HepG2 (cell line): ENCODE measurements around the gene PTCH1. TPM values are rescaled to one million over a fixed set of nuclear protein-coding genes. Genes with fewer than 3 reads are reported as not detected.

Experiments
- ATAC-seq: fragments of 200-7000 bp; cut with Tn5 transposase; 3 replicates; pipeline ENCODE4 v1.9.1; 2020; ENCODE audit warnings: mild to moderate bottlenecking, moderate library complexity
- BruUV-seq: library from RNA; stranded (reverse); fragments of 400-500 nt; replicated peaks from 2 replicates; lab custom pipeline; 2021; lab: Mats Ljungman, UMichigan
- CTCF ChIA-PET: fragments of 300-600 bp; formaldehyde crosslinking; extraction: SDS; loops from one replicate; lab custom pipeline; 2021; ENCODE audit warnings: low total read pairs, inconsistent platforms, low intra/inter-chr PET ratio; lab: Yijun Ruan, JAX
- POLR2A ChIA-PET: fragments of 350-600 bp; sonication (Branson Sonifier 250); formaldehyde crosslinking; loops from one replicate; lab custom pipeline; 2020; ENCODE audit warnings: antibody characterized with exemption, inconsistent platforms; lab: Yijun Ruan, JAX
- DNase-seq: peaks from one replicate; pipeline ENCODE4 v3.0.0-alpha.2; 2015; ENCODE audit warnings: low spot score
- FAIRE-seq: peaks from 3 replicates; lab custom pipeline; 2011; peaks lifted over from hg19 to GRCh38; lab: Jason Lieb, UNC
- H2AFZ ChIP-seq: one replicate; pipeline ENCODE4 v1.6.1; 2011; ENCODE audit warnings: low read length, inconsistent platforms
- H3K27ac ChIP-seq: fragments of 300-600 bp; 3 replicates; pipeline ENCODE4 v1.8.0; 2011; ENCODE audit warnings: mixed run types, mild to moderate bottlenecking, mixed read lengths, low read length, inconsistent platforms; ENCODE audit not compliant: insufficient read depth; ENCODE audit errors: extremely low read length
- H3K27me3 ChIP-seq, 2 experiments: fragments of 200-600 bp in 1 of 2; 2 replicates in 1 of 2; 3 replicates in 1 of 2; pipeline versions ENCODE4 v1.6.0 to v1.8.0; 2011; ENCODE audit warnings: low read length in 2 of 2, mild to moderate bottlenecking in 2 of 2, moderate library complexity in 2 of 2, inconsistent platforms in 1 of 2; ENCODE audit not compliant: insufficient read depth in 2 of 2, control insufficient read depth in 1 of 2
- H3K36me3 ChIP-seq, 2 experiments: fragments of 200-600 bp in 1 of 2; replicated peaks in 1 of 2; 2 replicates in 1 of 2; 3 replicates in 1 of 2; pipeline versions ENCODE4 v1.5.1 to v1.8.0; 2011; ENCODE audit warnings: low read length in 2 of 2, inconsistent platforms in 1 of 2; ENCODE audit not compliant: insufficient read depth in 2 of 2, control insufficient read depth in 1 of 2
- H3K4me1 ChIP-seq: 2 replicates; pipeline ENCODE4 v1.5.1; 2012; ENCODE audit warnings: low read length, inconsistent platforms; ENCODE audit not compliant: insufficient read depth
- H3K4me2 ChIP-seq: 2 replicates; pipeline ENCODE4 v1.6.0; 2011; ENCODE audit warnings: low read depth, low read length, inconsistent platforms
- H3K4me3 ChIP-seq, 3 experiments: fragments of 200-600 bp in 1 of 3; sonication (generic), shearing (Covaris generic) in 1 of 3; replicated peaks in 1 of 3; 2 replicates each; pipeline ENCODE4 v1.5.1; 2011 to 2016; ENCODE audit warnings: low read length in 3 of 3, inconsistent platforms in 2 of 3, low read depth in 2 of 3, mild to moderate bottlenecking in 2 of 3, control low read depth in 1 of 3, mixed read lengths in 1 of 3; ENCODE audit not compliant: insufficient read depth in 1 of 3
- H3K79me2 ChIP-seq: one replicate; pipeline ENCODE4 v1.6.1; 2011; ENCODE audit warnings: low read length, inconsistent platforms; ENCODE audit not compliant: insufficient read depth
- H3K9ac ChIP-seq: 2 replicates; pipeline ENCODE4 v1.6.0; 2011; ENCODE audit warnings: mild to moderate bottlenecking, low read depth, low read length, inconsistent platforms; ENCODE audit not compliant: insufficient read depth
- H3K9me3 ChIP-seq: 2 replicates; pipeline ENCODE4 v1.5.1; 2012; ENCODE audit warnings: mild to moderate bottlenecking, low read length
- H4K20me1 ChIP-seq: 2 replicates; pipeline ENCODE4 v1.6.0; 2011; ENCODE audit warnings: inconsistent platforms, mild to moderate bottlenecking, low read length, moderate library complexity; ENCODE audit not compliant: insufficient read depth
- ARID2 ChIP-seq: sonication (generic); formaldehyde crosslinking; IDR thresholded peaks from 2 replicates; pipeline ENCODE4 v1.8.1; 2022; ENCODE audit warnings: mild to moderate bottlenecking, missing genetic modification reagents, borderline replicate concordance
- ARNTL ChIP-seq: sonication (generic); formaldehyde crosslinking; IDR thresholded peaks from 2 replicates; pipeline ENCODE4 v1.4.0; 2020; ENCODE audit warnings: mild to moderate bottlenecking, missing genetic modification reagents
- DNMT1 ChIP-seq: sonication (generic); formaldehyde crosslinking; IDR thresholded peaks from 2 replicates; pipeline ENCODE4 v1.5.1; 2020; ENCODE audit warnings: mild to moderate bottlenecking, missing genetic modification reagents
- HOXA3 ChIP-seq: sonication (generic); formaldehyde crosslinking; IDR thresholded peaks from 2 replicates; pipeline ENCODE4 v1.5.0; 2020; ENCODE audit warnings: missing genetic modification reagents
- MYC ChIP-seq: sonication (generic); formaldehyde crosslinking; IDR thresholded peaks from 2 replicates; pipeline ENCODE4 v1.9.0; 2021; ENCODE audit warnings: missing genetic modification reagents, borderline replicate concordance
- PCBP1 ChIP-seq: fragments of 200-400 bp; formaldehyde crosslinking; IDR thresholded peaks from 2 replicates; pipeline ENCODE4 v1.6.1; 2017; ENCODE audit warnings: mild to moderate bottlenecking, low read depth, low read length, borderline replicate concordance
- XRCC5 ChIP-seq: fragments of 200-400 bp; formaldehyde crosslinking; optimal IDR thresholded peaks from 2 replicates; pipeline ENCODE3; 2017; ENCODE audit warnings: mild to moderate bottlenecking, low read length
- ZBTB7B ChIP-seq: sonication (generic); formaldehyde crosslinking; IDR thresholded peaks from 2 replicates; pipeline ENCODE4 v1.4.0; 2020; ENCODE audit warnings: missing genetic modification reagents
- ZFP90 ChIP-seq: sonication (generic); formaldehyde crosslinking; IDR thresholded peaks from 2 replicates; pipeline ENCODE4 v1.8.0; 2022; ENCODE audit warnings: missing genetic modification reagents, mild to moderate bottlenecking, inconsistent platforms, borderline replicate concordance
- ZMYM3 ChIP-seq: sonication (generic); formaldehyde crosslinking; IDR thresholded peaks from 2 replicates; pipeline ENCODE4 v1.5.1; 2020; ENCODE audit warnings: mild to moderate bottlenecking, missing genetic modification reagents
- ZNF441 ChIP-seq: sonication (generic); formaldehyde crosslinking; IDR thresholded peaks from 2 replicates; pipeline ENCODE4 v1.7.0; 2021; ENCODE audit warnings: missing genetic modification reagents, borderline replicate concordance
- ZNF468 ChIP-seq: sonication (generic); formaldehyde crosslinking; IDR thresholded peaks from 2 replicates; pipeline ENCODE4 v1.8.0; 2022; ENCODE audit warnings: mild to moderate bottlenecking, moderate library complexity, missing genetic modification reagents
- ZNF543 ChIP-seq: sonication (generic); formaldehyde crosslinking; IDR thresholded peaks from 2 replicates; pipeline ENCODE4 v1.4.0; 2020; ENCODE audit warnings: mild to moderate bottlenecking, missing genetic modification reagents
- ZNF607 ChIP-seq: sonication (generic); formaldehyde crosslinking; IDR thresholded peaks from 2 replicates; pipeline ENCODE4 v1.5.1; 2020; ENCODE audit warnings: missing genetic modification reagents, mild to moderate bottlenecking, borderline replicate concordance
- ZNF615 ChIP-seq: sonication (generic); formaldehyde crosslinking; IDR thresholded peaks from 2 replicates; pipeline ENCODE4 v1.5.0; 2020; ENCODE audit warnings: mild to moderate bottlenecking, missing genetic modification reagents, borderline replicate concordance
- WGBS: methylation state at CpG from one replicate; pipeline ENCODE4 v1.1.6; 2017; ENCODE audit warnings: low lambda C conversion rate; 5-methylcytosine and 5-hydroxymethylcytosine counted together
- in situ Hi-C: cut with HindIII; loops from 2 replicates; pipeline ENCODE4 v1.10.0; 2017; ENCODE audit warnings: low pct_unique_long_range_greater_than_20kb; ENCODE audit not compliant: extremely low pct_ligation_motif_present
- intact Hi-C: fragments of 100-400 bp; cut with micrococcal nuclease; formaldehyde crosslinking; loops from one replicate; pipeline ENCODE4 v1.10.0; 2022; ENCODE audit not compliant: unreplicated experiment
- polyA plus RNA-seq, 8 experiments: library from polyadenylated mRNA; depleted of rRNA in 3 of 8; stranded (reverse) in 7 of 8; unstranded in 1 of 8; fragments of >200 nt; fragmentation: Illumina TruSeq in 4 of 8; extraction: Trizol in 4 of 8; gene quantifications; 2 replicates each; pipeline versions ENCODE4 v1.2.1 to v1.2.3, GENCODE V29; 2011 to 2016; ENCODE audit warnings: low read depth in 4 of 8, missing spikeins in 1 of 8, mixed read lengths in 1 of 8; ENCODE audit not compliant: insufficient read depth in 1 of 8
- total RNA-seq, 5 experiments: library from RNA; depleted of rRNA; stranded (reverse); fragments of >200 nt; fragmentation: Illumina TruSeq; extraction: Trizol; gene quantifications; 2 replicates each; pipeline ENCODE4 v1.2.3, GENCODE V29; 2016; ENCODE audit warnings: low read depth in 1 of 5
- TF ChIP-seq, protein P1 (sequence below): conservative IDR thresholded peaks from 2 replicates; pipeline ENCODE4 v1.6.1; 2018; ENCODE audit warnings: missing genetic modification reagents

The PTCH1 gene
- total and polyA plus RNA-seq, 2 of the 13 experiments (the other 11 are each of a cell fraction or from before 2014, with no cell fraction given): 2.8 to 3.9 TPM

DNA sequence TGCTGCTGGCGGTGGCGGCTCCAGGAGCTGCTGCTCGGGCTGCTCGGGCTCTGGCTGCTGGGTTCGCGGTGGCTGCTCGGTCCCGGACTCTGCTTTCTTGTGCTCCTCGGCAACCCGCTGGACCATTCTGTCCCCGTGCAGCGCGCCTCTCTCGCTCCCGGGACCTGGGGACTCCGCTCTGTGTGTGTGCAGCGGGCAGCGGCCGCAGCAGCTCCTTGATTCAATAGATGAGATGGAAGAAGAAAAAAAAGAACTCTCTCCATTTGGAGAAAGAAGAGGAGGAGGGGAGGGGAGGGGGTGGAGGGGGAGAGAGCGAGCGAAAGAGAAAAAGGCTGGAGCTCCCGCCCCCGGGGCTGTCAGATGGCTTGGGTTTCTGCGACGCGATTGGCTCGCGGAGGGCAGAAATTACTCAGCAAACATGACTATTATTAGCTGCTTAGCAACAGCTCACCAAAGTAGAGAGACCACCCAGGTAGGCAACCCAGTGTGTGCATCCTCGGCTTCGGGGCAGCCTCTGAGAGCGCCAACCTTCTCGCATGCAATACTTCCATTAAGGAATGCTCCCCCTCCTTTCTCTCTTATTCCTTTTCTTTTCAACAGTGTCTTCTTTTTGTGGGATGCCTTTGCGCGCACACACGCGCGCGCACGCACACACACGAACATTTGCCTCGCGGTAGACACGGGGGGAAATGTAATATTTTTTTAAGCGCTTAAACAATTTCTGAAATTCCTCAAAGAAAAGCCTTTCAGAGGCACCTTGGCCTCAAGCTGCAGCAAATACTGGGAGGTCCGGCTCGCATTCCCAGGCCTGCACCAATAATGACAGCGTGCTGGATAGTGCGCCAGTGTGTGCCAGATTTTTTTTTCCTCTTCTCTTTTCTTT lies 7.6 kb downstream of the PTCH1 start:
- Histone ChIP-seq H3K9me3 (no peaks in the 10 kb centered on the region), H3K36me3 (no peaks in the 10 kb centered on the region), H3K9ac (peak overlapping the region; percentile 71), H3K27me3 (no peaks in the 10 kb centered on the region; a peak in 1 of 5 replicates), H3K27ac (peak overlapping the region; percentile 59), H4K20me1 (peaks cover 7% of the 10 kb centered on the region; the same call in 1 of the 2 replicates), H2AFZ (no peak overlapping the region), H3K79me2 (peaks cover 18% of the 10 kb centered on the region), H3K4me2 (peak overlapping the region; percentile 95), H3K4me3 (peak overlapping the region; percentile 80 to 93 (median 82)), H3K4me1 (peaks cover 39% of the 10 kb centered on the region)
- WGBS: 1% methylated on average over 40 of the region's 48 CpGs
- intact Hi-C loops: loop anchor here (2.0 kb wide), 1 partner anchor 368 kb away; no protein-coding TSS in a partner anchor
- BruUV-seq: no TSS peak
- ATAC-seq: peak; percentile 27
- ChIA-PET CTCF (no interaction called here), POLR2A (interaction anchor here (0.9 to 1.0 kb wide), 2 partner anchors 193 to 366 kb away, joined by 3 to 4 read pairs; partner anchors contain the start of gene ERCC6L2)
- in situ Hi-C loops: no loop called here
- peak; percentile 73 for DNase-seq
- FAIRE-seq: no peak
- TF ChIP-seq ZNF441 (CRISPR knock-in tag): no peak
- TF ChIP-seq DNMT1 (CRISPR knock-in tag): no peak
- 0 out of 2 replicates have a peak, but pooled peaks have one; percentile 65 for TF ChIP-seq PCBP1
- no peak for TF ChIP-seq ZMYM3 (CRISPR knock-in tag)
- TF ChIP-seq ZBTB7B (CRISPR knock-in tag): peak; percentile 54; the same call in 1 of the 2 replicates
- TF ChIP-seq, protein P1, sequence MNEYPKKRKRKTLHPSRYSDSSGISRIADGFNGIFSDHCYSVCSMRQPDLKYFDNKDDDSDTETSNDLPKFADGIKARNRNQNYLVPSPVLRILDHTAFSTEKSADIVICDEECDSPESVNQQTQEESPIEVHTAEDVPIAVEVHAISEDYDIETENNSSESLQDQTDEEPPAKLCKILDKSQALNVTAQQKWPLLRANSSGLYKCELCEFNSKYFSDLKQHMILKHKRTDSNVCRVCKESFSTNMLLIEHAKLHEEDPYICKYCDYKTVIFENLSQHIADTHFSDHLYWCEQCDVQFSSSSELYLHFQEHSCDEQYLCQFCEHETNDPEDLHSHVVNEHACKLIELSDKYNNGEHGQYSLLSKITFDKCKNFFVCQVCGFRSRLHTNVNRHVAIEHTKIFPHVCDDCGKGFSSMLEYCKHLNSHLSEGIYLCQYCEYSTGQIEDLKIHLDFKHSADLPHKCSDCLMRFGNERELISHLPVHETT (CRISPR knock-in tag): no peak
- TF ChIP-seq ZNF468 (CRISPR knock-in tag): no peak
- 0 out of 2 replicates have a peak, but pooled peaks have one; percentile 20 for TF ChIP-seq ZFP90 (CRISPR knock-in tag)
- TF ChIP-seq MYC (CRISPR knock-in tag): no peak
- TF ChIP-seq XRCC5: no peak
- TF ChIP-seq ZNF615 (CRISPR knock-in tag): no peak
- 0 out of 2 replicates have a peak, but pooled peaks have one; percentile 36 for TF ChIP-seq ZNF543 (CRISPR knock-in tag)
- 0 out of 2 replicates have a peak, but pooled peaks have one; percentile 13 for TF ChIP-seq HOXA3 (CRISPR knock-in tag)
- TF ChIP-seq ARID2 (CRISPR knock-in tag): no peak
- 0 out of 2 replicates have a peak, but pooled peaks have one; percentile 41 for TF ChIP-seq ARNTL (CRISPR knock-in tag)
- TF ChIP-seq ZNF607 (CRISPR knock-in tag): no peak
